ENCODE data around the gene LTK. TPM values are rescaled to one million over a fixed set of nuclear protein-coding genes. Genes with fewer than 3 reads are reported as not detected.

The LTK gene
- total and polyA plus RNA-seq, 2 experiments from 2014 or later = 0.14 TPM; not detected in 1

DNA sequence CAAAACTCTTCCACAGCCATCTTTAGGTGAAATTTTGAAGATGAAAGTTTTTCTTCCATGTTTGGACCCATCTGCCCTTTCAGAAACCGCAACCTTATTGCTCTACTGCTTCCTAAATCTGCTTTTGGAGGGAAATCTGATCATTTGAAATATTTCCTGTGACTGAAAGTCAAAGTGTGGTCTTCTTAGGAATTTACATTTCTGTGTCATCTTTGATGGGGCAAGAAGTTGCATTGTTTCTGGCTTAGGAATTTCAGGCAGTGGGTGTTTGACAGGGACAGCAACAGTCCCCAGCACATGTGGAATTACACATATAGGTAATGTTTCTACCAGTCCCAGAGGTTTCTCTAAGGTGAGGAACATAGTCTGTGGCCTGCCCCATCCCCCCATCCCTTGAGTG is 40.1 kb upstream of the LTK start (continued):
- TF ChIP-seq, protein P1, sequence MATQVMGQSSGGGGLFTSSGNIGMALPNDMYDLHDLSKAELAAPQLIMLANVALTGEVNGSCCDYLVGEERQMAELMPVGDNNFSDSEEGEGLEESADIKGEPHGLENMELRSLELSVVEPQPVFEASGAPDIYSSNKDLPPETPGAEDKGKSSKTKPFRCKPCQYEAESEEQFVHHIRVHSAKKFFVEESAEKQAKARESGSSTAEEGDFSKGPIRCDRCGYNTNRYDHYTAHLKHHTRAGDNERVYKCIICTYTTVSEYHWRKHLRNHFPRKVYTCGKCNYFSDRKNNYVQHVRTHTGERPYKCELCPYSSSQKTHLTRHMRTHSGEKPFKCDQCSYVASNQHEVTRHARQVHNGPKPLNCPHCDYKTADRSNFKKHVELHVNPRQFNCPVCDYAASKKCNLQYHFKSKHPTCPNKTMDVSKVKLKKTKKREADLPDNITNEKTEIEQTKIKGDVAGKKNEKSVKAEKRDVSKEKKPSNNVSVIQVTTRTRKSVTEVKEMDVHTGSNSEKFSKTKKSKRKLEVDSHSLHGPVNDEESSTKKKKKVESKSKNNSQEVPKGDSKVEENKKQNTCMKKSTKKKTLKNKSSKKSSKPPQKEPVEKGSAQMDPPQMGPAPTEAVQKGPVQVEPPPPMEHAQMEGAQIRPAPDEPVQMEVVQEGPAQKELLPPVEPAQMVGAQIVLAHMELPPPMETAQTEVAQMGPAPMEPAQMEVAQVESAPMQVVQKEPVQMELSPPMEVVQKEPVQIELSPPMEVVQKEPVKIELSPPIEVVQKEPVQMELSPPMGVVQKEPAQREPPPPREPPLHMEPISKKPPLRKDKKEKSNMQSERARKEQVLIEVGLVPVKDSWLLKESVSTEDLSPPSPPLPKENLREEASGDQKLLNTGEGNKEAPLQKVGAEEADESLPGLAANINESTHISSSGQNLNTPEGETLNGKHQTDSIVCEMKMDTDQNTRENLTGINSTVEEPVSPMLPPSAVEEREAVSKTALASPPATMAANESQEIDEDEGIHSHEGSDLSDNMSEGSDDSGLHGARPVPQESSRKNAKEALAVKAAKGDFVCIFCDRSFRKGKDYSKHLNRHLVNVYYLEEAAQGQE (IDR thresholded peaks at IDR 0.05; ENCODE audit: unreplicated experiment) = no peak
- TF ChIP-seq ZNF114 (CRISPR knock-in tag; IDR thresholded peaks at IDR 0.05) = no peak
- TF ChIP-seq ZNF331 (CRISPR knock-in tag; IDR thresholded peaks at IDR 0.05; ENCODE audit: low read depth) = no peak
- no peak for TF ChIP-seq CREB1 (CRISPR knock-in tag; IDR thresholded peaks at IDR 0.05; ENCODE audit: low read depth)

DNA sequence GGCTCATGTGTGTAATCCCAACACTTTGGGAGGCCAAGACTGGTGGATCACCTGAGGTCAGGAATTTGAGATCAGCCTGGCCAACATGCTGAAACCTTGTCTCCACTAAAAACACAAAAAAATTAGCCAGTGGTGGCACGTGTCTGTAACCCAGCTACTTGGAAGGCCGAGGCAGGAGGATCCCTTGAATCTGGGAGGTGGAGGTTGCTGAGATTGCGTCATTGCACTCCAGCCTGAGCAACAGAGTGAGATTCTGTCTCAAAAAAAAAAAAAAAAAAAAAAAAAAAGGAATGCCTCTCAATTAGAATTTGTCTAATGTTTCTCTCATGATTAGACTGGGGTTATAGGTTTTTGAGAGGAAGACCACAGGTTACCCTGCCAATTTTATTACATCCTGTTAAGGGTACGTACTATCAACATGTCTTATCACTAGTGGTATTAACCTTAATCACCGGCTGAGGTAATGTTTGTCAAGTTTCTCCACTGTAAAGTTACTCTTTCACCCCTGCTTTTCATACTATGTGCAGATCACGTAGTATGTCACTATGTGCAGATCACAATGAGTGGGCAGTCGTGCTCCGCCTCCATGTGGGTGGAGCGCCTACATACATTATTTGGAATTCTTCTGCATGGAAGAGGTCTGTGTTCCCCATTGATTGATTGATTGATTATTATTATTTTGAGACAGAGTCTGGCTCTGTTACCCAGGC is 36.6 kb upstream of the LTK start:
- Histone ChIP-seq H3K27ac (ENCODE audit: low read depth) (no peak overlapping the region), H2AFZ (no peak overlapping the region), H3K79me2 (replicated peaks; ENCODE audit: insufficient read depth) (no peaks in the 10 kb centered on the region), H3K9me2 (ENCODE audit: insufficient read depth) (no peaks in the 10 kb centered on the region), H4K20me1 (replicated peaks; ENCODE audit: insufficient read depth) (no peaks in the 10 kb centered on the region), H3K27me3 (ENCODE audit: insufficient read depth) (no peaks in the 10 kb centered on the region), H3K4me3 (no peak overlapping the region), H3F3A (replicated peaks; ENCODE audit: low read depth) (no peaks in the 10 kb centered on the region), H3K36me3 (ENCODE audit: insufficient read depth) (no peaks in the 10 kb centered on the region), H3K4me1 (ENCODE audit: insufficient read depth) (no peaks in the 10 kb centered on the region), H3K4me2 (no peak overlapping the region)
- Mint-ChIP-seq H3K4me3 (no peak overlapping the region), H3K27ac (no peak overlapping the region), H3K36me3 (ENCODE audit: low read depth) (no peaks in the 10 kb centered on the region), H3K4me1 (no peaks in the 10 kb centered on the region), H3K27me3 (ENCODE audit: insufficient read depth, low read depth, poor library complexity) (peaks cover 4% of the 10 kb centered on the region), H3K9me3 (no peaks in the 10 kb centered on the region; the same call in 2 of the 3 replicates)
- ATAC-seq (no peak), DNase-seq (ENCODE audit: low spot score) (no peak)
- TF ChIP-seq CREB1 (CRISPR knock-in tag; IDR thresholded peaks at IDR 0.05; ENCODE audit: low read depth) = no peak
- no peak for TF ChIP-seq JUNB (IDR thresholded peaks at IDR 0.05; ENCODE audit: unreplicated experiment)
- TF ChIP-seq ZNF331 (CRISPR knock-in tag; IDR thresholded peaks at IDR 0.05; ENCODE audit: low read depth) = no peak
- TF ChIP-seq, protein P1 (IDR thresholded peaks at IDR 0.05; ENCODE audit: unreplicated experiment) = no peak
- no peak for TF ChIP-seq NANOG (IDR thresholded peaks at IDR 0.05; ENCODE audit: borderline replicate concordance)
- TF ChIP-seq ZNF114 (CRISPR knock-in tag; IDR thresholded peaks at IDR 0.05) = no peak
- no peak for TF ChIP-seq EZH2phosphoT487 (IDR thresholded peaks at IDR 0.05; ENCODE audit: unreplicated experiment)
- no peak for TF ChIP-seq EZH2 (IDR thresholded peaks at IDR 0.05; ENCODE audit: low read depth, unreplicated experiment)
- TF ChIP-seq, protein P2, sequence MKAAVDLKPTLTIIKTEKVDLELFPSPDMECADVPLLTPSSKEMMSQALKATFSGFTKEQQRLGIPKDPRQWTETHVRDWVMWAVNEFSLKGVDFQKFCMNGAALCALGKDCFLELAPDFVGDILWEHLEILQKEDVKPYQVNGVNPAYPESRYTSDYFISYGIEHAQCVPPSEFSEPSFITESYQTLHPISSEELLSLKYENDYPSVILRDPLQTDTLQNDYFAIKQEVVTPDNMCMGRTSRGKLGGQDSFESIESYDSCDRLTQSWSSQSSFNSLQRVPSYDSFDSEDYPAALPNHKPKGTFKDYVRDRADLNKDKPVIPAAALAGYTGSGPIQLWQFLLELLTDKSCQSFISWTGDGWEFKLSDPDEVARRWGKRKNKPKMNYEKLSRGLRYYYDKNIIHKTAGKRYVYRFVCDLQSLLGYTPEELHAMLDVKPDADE (IDR thresholded peaks at IDR 0.05) = no peak
- TF ChIP-seq, protein P3, sequence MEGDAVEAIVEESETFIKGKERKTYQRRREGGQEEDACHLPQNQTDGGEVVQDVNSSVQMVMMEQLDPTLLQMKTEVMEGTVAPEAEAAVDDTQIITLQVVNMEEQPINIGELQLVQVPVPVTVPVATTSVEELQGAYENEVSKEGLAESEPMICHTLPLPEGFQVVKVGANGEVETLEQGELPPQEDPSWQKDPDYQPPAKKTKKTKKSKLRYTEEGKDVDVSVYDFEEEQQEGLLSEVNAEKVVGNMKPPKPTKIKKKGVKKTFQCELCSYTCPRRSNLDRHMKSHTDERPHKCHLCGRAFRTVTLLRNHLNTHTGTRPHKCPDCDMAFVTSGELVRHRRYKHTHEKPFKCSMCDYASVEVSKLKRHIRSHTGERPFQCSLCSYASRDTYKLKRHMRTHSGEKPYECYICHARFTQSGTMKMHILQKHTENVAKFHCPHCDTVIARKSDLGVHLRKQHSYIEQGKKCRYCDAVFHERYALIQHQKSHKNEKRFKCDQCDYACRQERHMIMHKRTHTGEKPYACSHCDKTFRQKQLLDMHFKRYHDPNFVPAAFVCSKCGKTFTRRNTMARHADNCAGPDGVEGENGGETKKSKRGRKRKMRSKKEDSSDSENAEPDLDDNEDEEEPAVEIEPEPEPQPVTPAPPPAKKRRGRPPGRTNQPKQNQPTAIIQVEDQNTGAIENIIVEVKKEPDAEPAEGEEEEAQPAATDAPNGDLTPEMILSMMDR (conservative IDR thresholded peaks at IDR 0.05; ENCODE audit: low read depth in 2 of 2) = no peak
- TF ChIP-seq STAT1 (IDR thresholded peaks at IDR 0.05; ENCODE audit: unreplicated experiment) = no peak
